Liver (tissue), 9 donors: ENCODE results near the gene EMILIN3. TPM values are rescaled to one million over a fixed set of nuclear protein-coding genes. Genes with fewer than 3 reads are reported as not detected.

Experiments used
- DNase-seq: peaks from one replicate; pipeline ENCODE4 v3.0.0-alpha.2; 2017; ENCODE audit warnings: low spot score
- H3K27ac ChIP-seq, 2 donors: one replicate each; pipeline ENCODE4 v1.7.0; 2013; ENCODE audit warnings: inconsistent platforms in 2 of 2, low read length in 2 of 2, control low read depth in 1 of 2, low read depth in 1 of 2, mild to moderate bottlenecking in 1 of 2
- H3K27me3 ChIP-seq, 4 donors: one replicate each; pipeline versions ENCODE4 v1.6.1 to v1.7.0; 2013; ENCODE audit warnings: low read length in 3 of 4, inconsistent platforms in 1 of 4, mild to moderate bottlenecking in 1 of 4, moderate library complexity in 1 of 4; ENCODE audit not compliant: control insufficient read depth in 4 of 4, insufficient read depth in 4 of 4
- H3K36me3 ChIP-seq, 4 donors: one replicate each; pipeline versions ENCODE4 v1.6.1 to v1.7.0; 2013; ENCODE audit warnings: low read length in 3 of 4, mild to moderate bottlenecking in 3 of 4, low read depth in 1 of 4, moderate library complexity in 1 of 4; ENCODE audit not compliant: control insufficient read depth in 4 of 4, insufficient read depth in 3 of 4
- H3K4me1 ChIP-seq, 4 donors: one replicate each; pipeline versions ENCODE4 v1.6.1 to v1.7.0; 2013; ENCODE audit warnings: low read length in 3 of 4, mild to moderate bottlenecking in 3 of 4, moderate library complexity in 1 of 4; ENCODE audit not compliant: control insufficient read depth in 4 of 4, insufficient read depth in 4 of 4
- H3K4me3 ChIP-seq, 3 donors: one replicate each; pipeline versions ENCODE4 v1.6.1 to v1.7.0; 2013; ENCODE audit warnings: low read length in 3 of 3, control low read depth in 1 of 3, low read depth in 1 of 3, mild to moderate bottlenecking in 1 of 3
- H3K9ac ChIP-seq, 2 donors: one replicate each; pipeline ENCODE4 v1.7.0; 2013; ENCODE audit warnings: low read length in 2 of 2, mild to moderate bottlenecking in 2 of 2, moderate library complexity in 2 of 2, control low read depth in 1 of 2, low read depth in 1 of 2
- H3K9me3 ChIP-seq, 4 donors: one replicate each; pipeline versions ENCODE4 v1.6.1 to v1.7.0; 2013; ENCODE audit warnings: low read length in 3 of 4; ENCODE audit not compliant: control insufficient read depth in 4 of 4
- ATF3 ChIP-seq: IDR thresholded peaks from 2 replicates; pipeline ENCODE4 v1.6.1; 2016; ENCODE audit warnings: antibody characterized with exemption
- EGR1 ChIP-seq, 2 donors: IDR thresholded peaks; 2 replicates each; pipeline ENCODE4 v1.6.1; 2016 to 2018; ENCODE audit warnings: antibody characterized with exemption in 2 of 2, low read depth in 2 of 2
- FOXA2 ChIP-seq: IDR thresholded peaks from 2 replicates; pipeline ENCODE4 v1.6.1; 2016; ENCODE audit warnings: antibody characterized with exemption
- GABPA ChIP-seq, 2 donors: IDR thresholded peaks in 1 of 2; conservative IDR thresholded peaks in 1 of 2; 2 replicates each; pipeline ENCODE4 v1.6.1; 2016; ENCODE audit warnings: antibody characterized with exemption in 2 of 2, mild to moderate bottlenecking in 1 of 2, moderate library complexity in 1 of 2
- HNF4A ChIP-seq, 2 donors: conservative IDR thresholded peaks; 2 replicates each; pipeline ENCODE4 v1.6.1; 2016; ENCODE audit warnings: antibody characterized with exemption in 2 of 2, mild to moderate bottlenecking in 2 of 2
- HNF4G ChIP-seq: IDR thresholded peaks from 2 replicates; pipeline ENCODE4 v1.6.1; 2016; ENCODE audit warnings: antibody characterized with exemption
- MAX ChIP-seq: IDR thresholded peaks from 2 replicates; pipeline ENCODE4 v1.6.1; 2016; ENCODE audit warnings: antibody characterized with exemption
- NR2F2 ChIP-seq: IDR thresholded peaks from 2 replicates; pipeline ENCODE4 v1.6.1; 2016; ENCODE audit warnings: antibody characterized with exemption
- REST ChIP-seq: IDR thresholded peaks from 2 replicates; pipeline ENCODE4 v1.6.1; 2016; ENCODE audit warnings: antibody characterized with exemption, mild to moderate bottlenecking
- RXRA ChIP-seq, 2 donors: IDR thresholded peaks; 2 replicates each; pipeline ENCODE4 v1.6.1; 2017 to 2018; ENCODE audit warnings: antibody characterized with exemption in 2 of 2, mild to moderate bottlenecking in 1 of 2
- SP1 ChIP-seq: IDR thresholded peaks from 2 replicates; pipeline ENCODE4 v1.6.1; 2018; ENCODE audit warnings: antibody characterized with exemption, mild to moderate bottlenecking
- ZBTB33 ChIP-seq: IDR thresholded peaks from 2 replicates; pipeline ENCODE4 v1.6.1; 2016; ENCODE audit warnings: antibody characterized with exemption
- WGBS: extraction: QIAGEN DNeasy Blood & Tissue Kit; methylation state at CpG from one replicate; pipeline ENCODE4 v1.1.7; 2013; 5-methylcytosine and 5-hydroxymethylcytosine counted together
- polyA plus RNA-seq, 2 donors: library from polyadenylated mRNA; stranded (reverse) in 1 of 2; unstranded in 1 of 2; fragments of 200-250 nt in 1 of 2; fragments of >200 nt in 1 of 2; fragmentation: Nextera tagmentation in 1 of 2; extraction: Ambion mirVana in 1 of 2; gene quantifications; one replicate each; pipeline versions ENCODE4 v1.2.1 to v1.2.3, GENCODE V29; 2013 to 2015
- total RNA-seq, 2 donors: library from RNA; depleted of rRNA; stranded (reverse); fragments of >200 nt; gene quantifications; one replicate each; pipeline ENCODE4 v1.2.3, GENCODE V29; 2014
- donor health status: healthy.
- donor health status: healthy.
- donor health status: healthy.
- donor health status: healthy.
- donor health status: healthy.

The EMILIN3 gene
- total and polyA plus RNA-seq, 4 donors, result 0.05 to 0.79 (median 0.17) TPM; not detected in 1

- TF ChIP-seq REST (no peak), RXRA (IDR thresholded peaks at IDR 0.05) (no peak), FOXA2 (no peak), HNF4G (no peak), SP1 (no peak), ATF3 (no peak)
These were observed 14.1 kb upstream of the EMILIN3 start (continued) for GRCh38 chr20:41380551-41381193.

GRCh38 chr20:41379551-41379950 lies 12.9 kb upstream of the EMILIN3 start:
- WGBS, result 71% methylated on average over 2 of the region's 2 CpGs

More at GRCh38 chr20:41379551-41379950, 12.9 kb upstream of the EMILIN3 start:
- TF ChIP-seq FOXA2, result no peak
- TF ChIP-seq HNF4G, result no peak
- no peak for TF ChIP-seq ATF3
- no peak for TF ChIP-seq GABPA (IDR thresholded peaks at IDR 0.05 in 1 of 2, conservative IDR thresholded peaks at IDR 0.05 in 1 of 2)
- no peak for TF ChIP-seq HNF4A (conservative IDR thresholded peaks at IDR 0.05)
- no peak for TF ChIP-seq ZBTB33
- no peak for TF ChIP-seq NR2F2
- no peak for TF ChIP-seq MAX
- no peak for TF ChIP-seq EGR1 (IDR thresholded peaks at IDR 0.05; ENCODE audit: low read depth in 2 of 2)
- no peak overlapping the region for H3K4me3 ChIP-seq
- no peak for DNase-seq
- H3K27me3 ChIP-seq, result no peaks in the 10 kb centered on the region
- H3K4me1 ChIP-seq, result no peaks in the 10 kb centered on the region
- no peak overlapping the region for H3K9ac ChIP-seq
- no peak overlapping the region for H3K27ac ChIP-seq
- no peaks in the 10 kb centered on the region for H3K36me3 ChIP-seq
- H3K9me3 ChIP-seq, result no peaks in the 10 kb centered on the region
